NAMALWA (cell line): ENCODE results near the gene DCN.

Source experiments
- DNase-seq: peaks from one replicate; pipeline ENCODE4 v3.0.0-alpha.2; 2015; ENCODE audit warnings: low spot score

The DCN gene

DNA sequence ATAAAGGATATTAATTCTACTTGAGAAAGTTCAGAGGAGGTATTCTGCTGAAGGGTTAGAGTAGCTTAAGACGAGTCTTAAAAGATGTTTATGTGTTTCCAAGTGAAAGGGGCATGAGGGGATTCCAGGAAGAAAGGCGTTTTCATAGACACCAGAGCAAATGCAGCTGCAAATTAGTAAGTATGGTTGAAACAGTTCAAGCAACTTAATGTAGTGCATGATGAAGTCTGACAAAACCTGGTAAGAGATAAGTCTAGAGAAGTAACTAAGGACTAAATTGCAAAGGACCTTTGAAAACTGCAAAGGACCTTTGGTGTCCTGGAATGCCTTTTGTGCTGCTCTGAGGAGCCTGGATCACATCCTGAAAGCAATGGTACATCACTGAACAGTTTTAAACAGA lies 82.8 kb downstream of the DCN start:
- DNase-seq: no peak

- no peak for DNase-seq
Observed at GRCh38 chr12:91099341-91099740, 83.3 kb downstream of the DCN start.

DNA sequence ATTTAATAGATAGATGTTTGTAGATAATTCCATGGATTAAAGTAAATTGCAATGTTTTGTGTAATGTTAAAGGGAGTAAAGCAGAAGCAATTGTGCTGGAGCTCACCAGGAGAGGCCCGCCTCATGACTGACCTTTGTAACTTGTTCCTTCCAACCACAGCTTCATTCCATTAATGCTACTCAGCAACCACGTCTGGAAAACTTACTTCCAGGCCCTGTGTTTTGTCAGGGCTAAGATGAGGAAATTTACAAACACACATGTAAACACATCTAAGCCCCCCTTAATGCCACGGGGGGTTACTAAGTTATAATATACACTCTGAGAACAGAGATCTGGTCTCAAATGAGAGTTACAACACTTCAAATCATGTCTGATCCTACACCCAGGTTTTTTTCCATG lies 83.7 kb downstream of the DCN start:
- DNase-seq: no peak

- no peak for DNase-seq
Observed at GRCh38 chr12:91098461-91098860, 84.2 kb downstream of the DCN start.

DNA sequence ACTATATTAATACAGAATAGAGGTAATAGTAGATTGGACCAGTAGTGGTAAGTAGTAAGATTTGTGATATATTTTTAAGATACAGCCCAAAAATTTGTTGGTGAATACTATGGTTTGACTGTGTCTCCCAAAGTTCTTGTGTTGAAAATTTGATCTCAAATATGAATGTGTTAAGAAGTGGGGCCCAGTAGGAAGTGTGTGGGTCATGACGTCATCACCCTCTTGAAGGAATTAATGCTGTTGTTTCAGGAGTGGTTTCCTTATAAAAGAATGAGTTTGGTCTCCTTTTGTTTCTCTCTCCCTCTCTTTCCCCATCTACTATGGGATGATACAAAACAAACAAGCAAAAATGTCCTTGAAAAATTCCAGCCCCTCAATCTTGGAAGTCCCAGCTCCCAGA lies 87.7 kb downstream of the DCN start:
- DNase-seq: no peak

DNA sequence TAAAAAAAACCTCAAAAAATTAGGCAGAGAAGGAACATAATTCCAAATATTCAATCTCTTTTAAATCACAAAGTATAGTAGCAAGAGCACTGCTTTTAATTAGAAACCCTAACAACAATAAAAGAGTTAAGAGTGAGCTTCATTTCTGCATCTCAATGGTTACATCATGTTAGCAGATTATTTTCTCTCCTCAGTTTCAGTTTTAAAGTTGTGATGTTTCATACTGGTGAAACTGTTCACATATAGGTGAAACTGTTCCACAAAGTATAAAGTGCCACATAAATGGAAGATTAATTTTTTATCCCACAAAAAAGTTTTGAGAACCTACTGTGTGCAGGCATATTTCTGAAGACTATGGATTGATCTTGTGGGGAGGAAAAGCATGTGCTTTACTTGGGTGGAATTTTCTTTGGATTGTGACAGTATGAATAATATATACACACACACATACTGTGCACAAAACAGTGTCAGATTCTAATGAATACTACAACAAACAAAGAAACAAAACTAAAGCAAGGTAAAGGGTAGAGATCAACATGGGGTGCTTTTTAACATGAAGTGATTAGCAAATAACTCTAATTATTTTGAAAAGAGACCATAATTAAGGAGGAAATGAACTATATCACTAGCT lies 88.5 kb downstream of the DCN start:
- no peak for DNase-seq

GRCh38 chr12:91093341-91093740 lies 89.3 kb downstream of the DCN start:
- no peak for DNase-seq

DNA sequence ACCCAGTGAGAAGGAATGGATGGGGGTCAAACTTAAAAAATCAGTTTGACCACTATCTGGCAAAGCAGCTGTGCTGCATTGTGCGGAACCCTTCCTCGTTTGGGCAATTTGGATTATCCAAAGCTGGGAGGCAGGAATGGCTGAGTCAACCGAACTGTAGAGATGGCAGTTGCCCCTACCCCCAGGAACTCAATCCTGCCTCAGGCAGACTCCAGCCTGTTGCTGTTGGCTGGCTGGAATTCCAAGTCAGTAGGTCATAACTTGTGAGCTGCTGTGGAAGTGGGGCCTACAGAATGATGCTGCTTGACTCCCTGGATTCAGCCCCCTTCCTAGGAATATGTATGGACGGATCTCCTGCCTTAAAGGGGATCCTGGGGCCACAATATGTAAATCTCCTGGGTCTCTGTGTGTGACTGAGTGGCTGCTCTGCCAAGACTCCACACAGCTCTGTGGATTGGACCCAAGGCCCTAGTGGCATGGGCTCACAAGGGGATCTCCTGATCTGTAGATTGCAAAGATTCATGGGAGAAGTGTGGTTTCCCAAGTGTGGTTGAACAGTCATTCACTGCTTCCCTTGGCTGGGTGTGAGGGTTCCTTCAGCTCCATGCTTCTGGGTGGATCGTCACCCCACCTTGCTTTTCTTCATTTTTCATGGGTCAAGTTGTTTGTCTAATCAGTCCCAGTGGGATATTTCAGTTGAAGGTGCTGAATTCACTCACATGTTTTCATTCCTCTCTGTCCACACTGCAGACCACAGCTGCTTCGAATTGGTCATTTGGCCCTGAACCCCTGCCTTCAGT lies 90.5 kb downstream of the DCN start:
- DNase-seq: no peak
